D721Med (cell line): ENCODE measurements around the gene POMC.

ENCODE experiments used
- DNase-seq: peaks from one replicate; pipeline ENCODE4 v3.0.0; 2011; ENCODE audit warnings: low spot score; ENCODE audit not compliant: insufficient read length
- FAIRE-seq: peaks from 2 replicates; lab custom pipeline; 2011; peaks lifted over from hg19 to GRCh38; lab: Jason Lieb, UNC
- CTCF ChIP-seq: IDR thresholded peaks from 2 replicates; pipeline ENCODE4 v1.5.1; 2012; ENCODE audit warnings: mild to moderate bottlenecking, control low read depth; ENCODE audit not compliant: insufficient read depth; ENCODE audit errors: missing control alignments

POMC gene

GRCh38 chr2:25204190-25204838, 35.9 kb upstream of the POMC start:
- no peak for TF ChIP-seq CTCF
- DNase-seq (no peak), FAIRE-seq (no peak)

GRCh38 chr2:25202275-25202674, 33.9 kb upstream of the POMC start:
- no peak for DNase-seq
- no peak for TF ChIP-seq CTCF
- FAIRE-seq = no peak

- DNase-seq = no peak
Observed at GRCh38 chr2:25201794-25202193, 33.4 kb upstream of the POMC start.

GRCh38 chr2:25201265-25201664, 32.9 kb upstream of the POMC start:
- FAIRE-seq = no peak
- DNase-seq = no peak
- TF ChIP-seq CTCF = no peak

More at GRCh38 chr2:25201794-25202193, 33.4 kb upstream of the POMC start:
- no peak for TF ChIP-seq CTCF
- no peak for FAIRE-seq

GRCh38 chr2:25198576-25198975, 30.2 kb upstream of the POMC start:
- no peak for TF ChIP-seq CTCF
- DNase-seq (no peak), FAIRE-seq (no peak)

- TF ChIP-seq CTCF = no peak
- FAIRE-seq (no peak), DNase-seq (no peak)
Observed at GRCh38 chr2:25198209-25198525, 29.8 kb upstream of the POMC start.

- no peak for TF ChIP-seq CTCF
- FAIRE-seq = no peak
- no peak for DNase-seq
Observed at GRCh38 chr2:25197336-25198208, 29.2 kb upstream of the POMC start.
